Subcutaneous adipose tissue (tissue), 4 donors: ENCODE results near the gene FAM131A. TPM values are rescaled to one million over a fixed set of nuclear protein-coding genes. Genes with fewer than 3 reads are reported as not detected.

Experiments used
- CTCF ChIP-seq: fragments of 450-650 bp; IDR thresholded peaks from one replicate; pipeline ENCODE4 v1.5.1; 2016; ENCODE audit warnings: low read depth, mild to moderate bottlenecking, control low read depth, antibody characterized with exemption, moderate library complexity
- total RNA-seq, 4 donors: library from RNA; depleted of rRNA; stranded (reverse); fragments of >200 nt; gene quantifications; one replicate each; pipeline ENCODE4 v1.1.0, GENCODE V29; 2016

FAM131A gene
- total RNA-seq, 4 donors from 2014 or later, result 9.8 to 17.1 (median 13.8) TPM

- TF ChIP-seq CTCF, result no peak
Observed at GRCh38 chr3:184320104-184320445, 17.3 kb upstream of the FAM131A start.

- TF ChIP-seq CTCF, result no peak
Observed at GRCh38 chr3:184321666-184322065, 15.7 kb upstream of the FAM131A start.

GRCh38 chr3:184322731-184323487 is 14.5 kb upstream of the FAM131A start:
- TF ChIP-seq CTCF, result no peak

- no peak for TF ChIP-seq CTCF
Observed at GRCh38 chr3:184323696-184324095, 13.7 kb upstream of the FAM131A start.

DNA sequence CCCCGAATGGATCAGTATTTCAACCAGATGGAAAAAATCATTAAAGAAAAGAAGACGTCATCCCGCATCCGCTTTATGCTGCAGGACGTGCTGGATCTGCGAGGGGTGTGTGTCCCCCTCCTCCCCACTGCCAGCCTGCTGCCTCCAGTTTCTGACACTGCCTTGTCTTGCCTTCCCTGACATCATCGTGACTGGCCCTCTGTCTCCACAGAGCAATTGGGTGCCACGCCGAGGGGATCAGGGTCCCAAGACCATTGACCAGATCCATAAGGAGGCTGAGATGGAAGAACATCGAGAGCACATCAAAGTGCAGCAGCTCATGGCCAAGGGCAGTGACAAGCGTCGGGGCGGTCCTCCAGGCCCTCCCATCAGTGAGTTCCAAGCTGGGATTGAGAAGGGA is 12.1 kb upstream of the FAM131A start:
- no peak for TF ChIP-seq CTCF

GRCh38 chr3:184325715-184326369 is 11.6 kb upstream of the FAM131A start:
- no peak for TF ChIP-seq CTCF

- TF ChIP-seq CTCF, result no peak
Observed at GRCh38 chr3:184327171-184327570, 10.2 kb upstream of the FAM131A start.
